DND-41 (cell line): Measurements from ENCODE around the gene AARSD1.
"Not testable (repeated sequence)": the region's sequence is repeated elsewhere in the genome, so short reads cannot be mapped to it uniquely, and the experiment has no call there.

ENCODE experiments used
- ATAC-seq: fragments of 200-7000 bp; cut with Tn5 transposase; 3 replicates; pipeline ENCODE4 v1.9.1; 2021; ENCODE audit warnings: low read depth; ENCODE audit not compliant: insufficient read depth
- DNase-seq: peaks from one replicate; pipeline ENCODE4 v3.0.0-alpha.2; 2020
- H2AFZ ChIP-seq: 2 replicates; pipeline ENCODE4 v1.6.0; 2012; ENCODE audit warnings: low read depth, low read length
- H3K27ac ChIP-seq: 2 replicates; pipeline ENCODE4 v1.5.1; 2012; ENCODE audit warnings: low read length, inconsistent platforms
- H3K27me3 ChIP-seq: fragments of 200-600 bp; sonication (generic); 2 replicates; pipeline ENCODE4 v1.6.0; 2012; ENCODE audit warnings: low read length, mild to moderate bottlenecking, inconsistent platforms; ENCODE audit not compliant: insufficient read depth, poor library complexity
- H3K36me3 ChIP-seq: 2 replicates; pipeline ENCODE4 v1.5.1; 2012; ENCODE audit warnings: low read length, inconsistent platforms; ENCODE audit not compliant: insufficient read depth
- H3K4me1 ChIP-seq: 2 replicates; pipeline ENCODE4 v1.5.1; 2012; ENCODE audit warnings: mild to moderate bottlenecking, low read length; ENCODE audit not compliant: insufficient read depth
- H3K4me2 ChIP-seq: 2 replicates; pipeline ENCODE4 v1.6.0; 2012; ENCODE audit warnings: mild to moderate bottlenecking, moderate library complexity, low read length, inconsistent platforms; ENCODE audit not compliant: insufficient read depth
- H3K4me3 ChIP-seq, 2 experiments: fragments of 200-600 bp in 1 of 2; shearing (Covaris generic) in 1 of 2; 2 replicates each; pipeline ENCODE4 v1.5.1; 2012 to 2016; ENCODE audit warnings: inconsistent platforms in 2 of 2, low read length in 2 of 2, mild to moderate bottlenecking in 2 of 2, low read depth in 1 of 2, moderate library complexity in 1 of 2
- H3K79me2 ChIP-seq: 2 replicates; pipeline ENCODE4 v1.6.0; 2012; ENCODE audit warnings: low read length, inconsistent platforms; ENCODE audit not compliant: insufficient read depth
- H3K9ac ChIP-seq: 2 replicates; pipeline ENCODE4 v1.6.0; 2012; ENCODE audit warnings: low read depth, mild to moderate bottlenecking, inconsistent platforms, low read length, moderate library complexity
- H3K9me3 ChIP-seq: 2 replicates; pipeline ENCODE4 v1.5.1; 2012; ENCODE audit warnings: low read length, moderate library complexity, mild to moderate bottlenecking, inconsistent platforms; ENCODE audit not compliant: insufficient read depth, severe bottlenecking
- H4K20me1 ChIP-seq: 2 replicates; pipeline ENCODE4 v1.6.0; 2012; ENCODE audit warnings: low read length; ENCODE audit not compliant: insufficient read depth
- EZH2 ChIP-seq: IDR thresholded peaks from 3 replicates; pipeline ENCODE4 v1.6.1; 2012; ENCODE audit warnings: borderline replicate concordance, low read depth, mild to moderate bottlenecking, moderate library complexity, low read length, inconsistent platforms; ENCODE audit not compliant: severe bottlenecking
- TF ChIP-seq, protein P1 (sequence below): IDR thresholded peaks from 2 replicates; pipeline ENCODE4 v1.5.1; 2012; ENCODE audit warnings: borderline replicate concordance, low read length, moderate library complexity, mild to moderate bottlenecking; ENCODE audit not compliant: poor library complexity, severe bottlenecking; ENCODE audit errors: extremely low read depth

AARSD1 gene

DNA sequence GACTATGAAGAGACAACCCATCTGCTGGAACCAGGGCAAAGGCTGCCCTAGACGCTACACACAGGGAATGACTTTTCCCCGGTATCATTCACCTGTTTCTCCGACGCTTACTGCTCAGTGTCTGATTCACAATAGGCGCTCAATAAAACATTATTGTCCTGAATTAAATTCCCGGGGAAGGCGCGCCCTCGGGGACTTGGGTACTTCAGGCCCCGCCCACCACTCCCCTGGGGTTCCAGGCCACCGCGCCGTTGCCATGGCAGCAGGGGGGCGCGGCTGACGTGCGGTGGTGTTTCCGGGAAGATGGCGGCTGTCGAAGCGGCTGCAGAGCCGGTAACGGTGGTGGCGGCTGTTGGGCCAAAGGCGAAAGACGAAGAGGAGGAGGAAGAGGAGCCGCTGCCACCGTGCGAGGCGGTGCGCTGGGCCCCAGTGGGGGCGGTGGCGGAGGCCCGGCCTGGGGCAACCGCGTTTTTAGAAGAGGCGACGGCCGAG, 16.1 kb upstream of the AARSD1 start, which contains the start of gene RUNDC1:
Gene RUNDC1, plus strand, starts transcription at position 292 of the 492 bp plus-strand sequence. Its CDS starts 12 bp downstream, at position 304.
- Histone ChIP-seq H2AFZ (peak within 1 kb of the TSS; percentile 89), H3K27me3 (no peaks in the 10 kb centered on the region), H3K9me3 (peaks cover 10% of the 10 kb centered on the region), H3K79me2 (peaks cover 36% of the 10 kb centered on the region), H3K9ac (peak within 1 kb of the TSS; percentile 78), H3K4me1 (peaks cover 24% of the 10 kb centered on the region), H3K4me3 (peak within 1 kb of the TSS; percentile 59 to 81), H4K20me1 (peaks cover 6% of the 10 kb centered on the region), H3K36me3 (peaks cover 26% of the 10 kb centered on the region), H3K27ac (peak within 1 kb of the TSS; percentile 63), H3K4me2 (peak within 1 kb of the TSS; percentile 99)
- peak; percentile 90 for DNase-seq
- peak; percentile 87 for ATAC-seq
- no peak for TF ChIP-seq EZH2
- TF ChIP-seq, protein P1, sequence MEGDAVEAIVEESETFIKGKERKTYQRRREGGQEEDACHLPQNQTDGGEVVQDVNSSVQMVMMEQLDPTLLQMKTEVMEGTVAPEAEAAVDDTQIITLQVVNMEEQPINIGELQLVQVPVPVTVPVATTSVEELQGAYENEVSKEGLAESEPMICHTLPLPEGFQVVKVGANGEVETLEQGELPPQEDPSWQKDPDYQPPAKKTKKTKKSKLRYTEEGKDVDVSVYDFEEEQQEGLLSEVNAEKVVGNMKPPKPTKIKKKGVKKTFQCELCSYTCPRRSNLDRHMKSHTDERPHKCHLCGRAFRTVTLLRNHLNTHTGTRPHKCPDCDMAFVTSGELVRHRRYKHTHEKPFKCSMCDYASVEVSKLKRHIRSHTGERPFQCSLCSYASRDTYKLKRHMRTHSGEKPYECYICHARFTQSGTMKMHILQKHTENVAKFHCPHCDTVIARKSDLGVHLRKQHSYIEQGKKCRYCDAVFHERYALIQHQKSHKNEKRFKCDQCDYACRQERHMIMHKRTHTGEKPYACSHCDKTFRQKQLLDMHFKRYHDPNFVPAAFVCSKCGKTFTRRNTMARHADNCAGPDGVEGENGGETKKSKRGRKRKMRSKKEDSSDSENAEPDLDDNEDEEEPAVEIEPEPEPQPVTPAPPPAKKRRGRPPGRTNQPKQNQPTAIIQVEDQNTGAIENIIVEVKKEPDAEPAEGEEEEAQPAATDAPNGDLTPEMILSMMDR, result no peak

DNA sequence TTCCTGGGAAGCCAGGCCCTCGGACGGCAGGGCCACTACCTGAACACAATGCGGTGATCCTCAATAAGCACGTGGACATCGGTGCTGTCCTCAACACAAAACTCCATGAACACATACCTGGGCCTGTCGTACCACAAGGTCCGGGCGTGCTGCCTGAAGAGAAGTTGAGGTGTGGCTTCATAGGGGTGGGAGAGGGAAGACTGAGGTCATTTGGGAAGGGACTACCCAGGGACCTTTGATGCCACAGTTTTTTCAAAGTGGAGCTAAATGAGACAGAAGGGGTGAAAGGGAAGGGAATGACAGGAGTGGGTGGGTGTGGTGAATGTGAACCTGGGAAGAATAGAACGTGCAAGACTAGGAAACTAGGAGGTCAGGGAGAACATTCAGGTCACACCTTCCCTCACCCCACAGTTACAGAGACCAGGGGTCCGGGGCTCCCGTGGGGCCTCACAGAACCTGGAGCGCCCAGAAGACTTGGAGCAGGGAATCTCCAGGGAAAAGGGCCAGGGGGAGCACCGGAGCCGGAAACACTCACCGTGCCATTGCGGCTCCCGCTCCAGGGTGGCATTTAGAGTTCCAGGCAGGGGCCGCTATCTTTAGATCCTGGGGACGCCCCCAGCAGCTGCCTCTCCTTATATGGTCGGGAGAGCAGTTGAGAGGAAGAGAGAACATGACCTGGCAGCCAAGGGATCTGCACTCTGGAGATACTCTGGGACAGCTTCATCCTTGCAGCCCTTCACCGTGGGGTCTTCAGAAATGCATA, 15.4 kb upstream of the AARSD1 start, which contains the start of gene PTGES3L:
Gene PTGES3L, minus strand, starts transcription at position 570 of the 763 bp plus-strand sequence. Its CDS starts 27 bp downstream, at position 543.
- Histone ChIP-seq H3K4me3 (peak within 1 kb of the TSS; percentile 59 to 81), H3K4me2 (peak within 1 kb of the TSS; percentile 99), H2AFZ (peak within 1 kb of the TSS; percentile 89), H3K9me3 (peaks cover 10% of the 10 kb centered on the region), H3K36me3 (peaks cover 20% of the 10 kb centered on the region), H4K20me1 (peaks cover 6% of the 10 kb centered on the region), H3K27ac (peak within 1 kb of the TSS; percentile 63), H3K79me2 (peaks cover 36% of the 10 kb centered on the region), H3K4me1 (peaks cover 24% of the 10 kb centered on the region), H3K9ac (peak within 1 kb of the TSS; percentile 78), H3K27me3 (no peaks in the 10 kb centered on the region)
- peak; percentile 56 for DNase-seq
- TF ChIP-seq EZH2, result no peak
- TF ChIP-seq, protein P1, result no peak
- peak; percentile 56 for ATAC-seq

DNA sequence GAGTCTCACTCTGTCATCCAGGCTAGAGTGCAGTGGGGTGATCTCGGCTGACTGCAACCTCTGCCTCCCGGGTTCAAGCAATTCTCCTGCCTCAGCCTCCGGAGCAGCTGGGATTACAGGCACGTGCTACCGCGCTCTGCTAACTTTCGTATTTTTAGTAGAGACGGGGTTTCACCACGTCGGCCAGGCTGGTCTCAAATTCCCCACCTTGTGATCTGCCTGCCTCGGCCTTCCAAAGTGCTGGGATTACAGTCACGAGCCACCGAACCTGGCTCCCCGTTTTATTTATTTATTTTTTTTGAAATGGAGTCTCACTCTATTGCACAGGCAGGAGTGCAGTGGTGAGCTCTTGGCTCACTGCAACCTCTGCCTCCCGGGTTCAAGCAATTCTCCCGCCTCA, 11.4 kb upstream of the AARSD1 start:
- H3K27ac ChIP-seq, H4K20me1 ChIP-seq, H3K4me2 ChIP-seq, H3K4me1 ChIP-seq, H3K9ac ChIP-seq, H3K79me2 ChIP-seq, H3K36me3 ChIP-seq, H3K4me3 ChIP-seq, H3K27me3 ChIP-seq, H2AFZ ChIP-seq, DNase-seq, ATAC-seq: not testable (repeated sequence)
- H3K9me3 ChIP-seq, result peaks cover 10% of the 10 kb centered on the region

DNA sequence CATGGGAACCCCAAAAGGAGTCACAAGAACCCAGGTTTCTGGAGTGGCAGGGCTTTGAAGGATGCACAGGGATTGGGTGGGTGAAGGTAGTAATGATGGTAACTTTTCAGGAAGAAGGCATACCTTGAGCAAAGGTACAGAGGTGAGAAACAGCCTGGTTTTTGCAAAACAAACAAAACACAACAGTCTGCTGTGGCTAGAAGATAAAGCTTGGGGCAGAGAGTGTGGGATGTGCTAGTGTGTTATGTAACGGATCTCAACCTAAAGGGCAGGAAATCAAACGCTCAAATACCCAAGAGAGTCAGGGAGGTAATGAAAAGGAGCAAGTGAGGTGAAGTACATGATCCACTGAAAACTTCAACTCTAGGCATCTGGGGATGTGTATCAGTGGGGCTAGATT, 11.0 kb upstream of the AARSD1 start:
- Histone ChIP-seq H3K9me3 (peaks cover 10% of the 10 kb centered on the region), H3K4me1 (peaks cover 7% of the 10 kb centered on the region), H3K79me2 (0 out of 2 replicates have a peak, but pooled peaks cover 2% of the 10 kb centered on the region), H4K20me1 (no peaks in the 10 kb centered on the region), H3K9ac (no peak overlapping the region), H3K4me2 (no peak overlapping the region), H2AFZ (no peak overlapping the region), H3K27me3 (no peaks in the 10 kb centered on the region), H3K36me3 (no peaks in the 10 kb centered on the region), H3K27ac (no peak overlapping the region), H3K4me3 (no peak overlapping the region)
- no peak for TF ChIP-seq EZH2
- TF ChIP-seq, protein P1, result no peak
- DNase-seq, result no peak
- ATAC-seq, result no peak

DNA sequence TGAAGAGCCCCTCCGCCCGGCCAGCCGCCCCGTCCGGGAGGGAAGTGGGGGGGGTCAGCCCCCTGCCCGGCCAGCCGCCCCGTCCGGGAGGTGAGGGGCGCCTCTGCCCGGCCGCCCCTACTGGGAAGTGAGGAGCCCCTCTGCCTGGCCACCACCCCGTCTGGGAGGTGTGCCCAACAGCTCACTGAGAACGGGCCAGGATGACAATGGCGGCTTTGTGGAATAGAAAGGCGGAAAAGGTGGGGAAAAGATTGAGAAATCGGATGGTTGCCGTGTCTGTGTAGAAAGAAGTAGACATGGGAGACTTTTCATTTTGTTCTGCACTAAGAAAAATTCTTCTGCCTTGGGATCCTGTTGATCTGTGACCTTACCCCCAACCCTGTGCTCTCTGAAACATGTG, 9.1 kb upstream of the AARSD1 start:
- not testable (repeated sequence) for H3K4me3 ChIP-seq, H3K9me3 ChIP-seq, H4K20me1 ChIP-seq, H3K27ac ChIP-seq, H3K27me3 ChIP-seq, DNase-seq, H3K36me3 ChIP-seq, H3K79me2 ChIP-seq, H3K9ac ChIP-seq, H3K4me1 ChIP-seq, H3K4me2 ChIP-seq, H2AFZ ChIP-seq, ATAC-seq
